ENCODE measurements around the gene ANO9.

GRCh38 chr11:490930-491260 is 49.1 kb upstream of the ANO9 start:
- TF ChIP-seq, protein P1, sequence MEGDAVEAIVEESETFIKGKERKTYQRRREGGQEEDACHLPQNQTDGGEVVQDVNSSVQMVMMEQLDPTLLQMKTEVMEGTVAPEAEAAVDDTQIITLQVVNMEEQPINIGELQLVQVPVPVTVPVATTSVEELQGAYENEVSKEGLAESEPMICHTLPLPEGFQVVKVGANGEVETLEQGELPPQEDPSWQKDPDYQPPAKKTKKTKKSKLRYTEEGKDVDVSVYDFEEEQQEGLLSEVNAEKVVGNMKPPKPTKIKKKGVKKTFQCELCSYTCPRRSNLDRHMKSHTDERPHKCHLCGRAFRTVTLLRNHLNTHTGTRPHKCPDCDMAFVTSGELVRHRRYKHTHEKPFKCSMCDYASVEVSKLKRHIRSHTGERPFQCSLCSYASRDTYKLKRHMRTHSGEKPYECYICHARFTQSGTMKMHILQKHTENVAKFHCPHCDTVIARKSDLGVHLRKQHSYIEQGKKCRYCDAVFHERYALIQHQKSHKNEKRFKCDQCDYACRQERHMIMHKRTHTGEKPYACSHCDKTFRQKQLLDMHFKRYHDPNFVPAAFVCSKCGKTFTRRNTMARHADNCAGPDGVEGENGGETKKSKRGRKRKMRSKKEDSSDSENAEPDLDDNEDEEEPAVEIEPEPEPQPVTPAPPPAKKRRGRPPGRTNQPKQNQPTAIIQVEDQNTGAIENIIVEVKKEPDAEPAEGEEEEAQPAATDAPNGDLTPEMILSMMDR (IDR thresholded peaks at IDR 0.05): no peak
- no peak for TF ChIP-seq POLR2A (IDR thresholded peaks at IDR 0.05)

All from heart left ventricle (tissue), 13 donors.